Measurements from ENCODE around the gene CPNE8. TPM values are rescaled to one million over a fixed set of nuclear protein-coding genes. Genes with fewer than 3 reads are reported as not detected.

The CPNE8 gene
- total and polyA plus RNA-seq, 2 donors (not counting 1 experiment from before 2014, with no cell fraction given), result 1.5 to 1.6 TPM

- ChIA-PET POLR2A (no interaction called here), CTCF (no interaction called here)
- Histone ChIP-seq H2AFZ (ENCODE audit: insufficient read depth, low read depth, low read length, poor library complexity, severe bottlenecking) (no peak overlapping the region), H3K27me3 (replicated peaks in 1 of 4; ENCODE audit: control extremely low read depth in 1 of 4, control insufficient read depth in 3 of 4, insufficient read depth in 4 of 4, low read length in 3 of 4) (no peaks in the 10 kb centered on the region), H3K4me2 (replicated peaks; ENCODE audit: low read depth, low read length, poor library complexity, severe bottlenecking) (no peak overlapping the region), H3K9ac (ENCODE audit: low read length) (no peak overlapping the region), H3K9me3 (ENCODE audit: control extremely low read depth in 1 of 3, control insufficient read depth in 2 of 3, insufficient read depth in 1 of 3, low read length in 2 of 3) (no peaks in the 10 kb centered on the region), H3K79me2 (ENCODE audit: control insufficient read depth, insufficient read depth, low read length) (no peaks in the 10 kb centered on the region), H3K36me3 (replicated peaks in 1 of 2; ENCODE audit: control extremely low read depth in 1 of 2, control insufficient read depth in 1 of 2, extremely low read depth in 1 of 2, insufficient read depth in 2 of 2, low read length in 1 of 2) (no peaks in the 10 kb centered on the region), H3K27ac (ENCODE audit: low read length in 2 of 2) (no peak overlapping the region), H3K4me3 (ENCODE audit: control extremely low read depth in 1 of 5, extremely low read depth in 1 of 5, insufficient read depth in 1 of 5, low read depth in 2 of 5, low read length in 4 of 5) (no peak overlapping the region), H3K4me1 (ENCODE audit: control insufficient read depth in 2 of 2, insufficient read depth in 2 of 2, low read length in 2 of 2) (no peaks in the 10 kb centered on the region), H4K20me1 (ENCODE audit: control insufficient read depth, insufficient read depth, low read length, poor library complexity, severe bottlenecking) (no peaks in the 10 kb centered on the region)
- Mint-ChIP-seq H3K4me1 (no peaks in the 10 kb centered on the region), H3K9me3 (ENCODE audit: insufficient read depth) (no peaks in the 10 kb centered on the region), H3K27me3 (no peaks in the 10 kb centered on the region), H3K4me3 (no peak overlapping the region), H3K27ac (no peak overlapping the region)
- no peak for ATAC-seq (ENCODE audit: low read depth)
- intact Hi-C loops (cut with micrococcal nuclease), result no loop called here
- DNase-seq, result no peak
- TF ChIP-seq CTCF (IDR thresholded peaks at IDR 0.05) (no peak), EZH2 (IDR thresholded peaks at IDR 0.05; ENCODE audit: borderline replicate concordance, insufficient read depth, low read depth, low read length, poor library complexity, severe bottlenecking) (no peak)
These were observed 214.7 kb downstream of the CPNE8 start for GRCh38 chr12:38690646-38691045.

- no peak for ATAC-seq (ENCODE audit: low read depth)
- CTCF ChIA-PET, result no interaction called here
These were observed 215.7 kb downstream of the CPNE8 start for GRCh38 chr12:38689704-38690103.

More at GRCh38 chr12:38689704-38690103, 215.7 kb downstream of the CPNE8 start:
- Mint-ChIP-seq H3K27ac (no peak overlapping the region), H3K4me1 (no peaks in the 10 kb centered on the region), H3K27me3 (no peaks in the 10 kb centered on the region), H3K4me3 (no peak overlapping the region), H3K9me3 (ENCODE audit: insufficient read depth) (no peaks in the 10 kb centered on the region)
- Histone ChIP-seq H2AFZ (ENCODE audit: insufficient read depth, low read depth, low read length, poor library complexity, severe bottlenecking) (no peak overlapping the region), H3K27me3 (replicated peaks in 1 of 4; ENCODE audit: control extremely low read depth in 1 of 4, control insufficient read depth in 3 of 4, insufficient read depth in 4 of 4, low read length in 3 of 4) (no peaks in the 10 kb centered on the region), H4K20me1 (ENCODE audit: control insufficient read depth, insufficient read depth, low read length, poor library complexity, severe bottlenecking) (no peaks in the 10 kb centered on the region), H3K9me3 (ENCODE audit: control extremely low read depth in 1 of 3, control insufficient read depth in 2 of 3, insufficient read depth in 1 of 3, low read length in 2 of 3) (no peaks in the 10 kb centered on the region), H3K4me2 (replicated peaks; ENCODE audit: low read depth, low read length, poor library complexity, severe bottlenecking) (no peak overlapping the region), H3K79me2 (ENCODE audit: control insufficient read depth, insufficient read depth, low read length) (no peaks in the 10 kb centered on the region), H3K36me3 (replicated peaks in 1 of 2; ENCODE audit: control extremely low read depth in 1 of 2, control insufficient read depth in 1 of 2, extremely low read depth in 1 of 2, insufficient read depth in 2 of 2, low read length in 1 of 2) (no peaks in the 10 kb centered on the region), H3K4me1 (ENCODE audit: control insufficient read depth in 2 of 2, insufficient read depth in 2 of 2, low read length in 2 of 2) (no peaks in the 10 kb centered on the region), H3K9ac (ENCODE audit: low read length) (no peak overlapping the region), H3K27ac (ENCODE audit: low read length in 2 of 2) (no peak overlapping the region), H3K4me3 (ENCODE audit: control extremely low read depth in 1 of 5, extremely low read depth in 1 of 5, insufficient read depth in 1 of 5, low read depth in 2 of 5, low read length in 4 of 5) (no peak overlapping the region)
- WGBS (ENCODE audit: insufficient coverage), result 86% methylated on average over 1 of the region's 5 CpGs
- TF ChIP-seq EZH2 (IDR thresholded peaks at IDR 0.05; ENCODE audit: borderline replicate concordance, insufficient read depth, low read depth, low read length, poor library complexity, severe bottlenecking) (no peak), CTCF (IDR thresholded peaks at IDR 0.05) (no peak)
- DNase-seq, result no peak
- POLR2A ChIA-PET, result no interaction called here
- intact Hi-C loops (cut with micrococcal nuclease), result no loop called here

Data from B cell (primary cell).